RKO (cell line): Measurements from ENCODE around the gene CFAP119.

ENCODE experiments used
- DNase-seq: peaks from one replicate; pipeline ENCODE4 v3.0.0-alpha.2; 2016; ENCODE audit warnings: low spot score

CFAP119 gene

GRCh38 chr16:30782486-30783279 is 20.8 kb upstream of the CFAP119 start:
- no peak for DNase-seq

- DNase-seq, result no peak
Observed at GRCh38 chr16:30780549-30780948, 18.7 kb upstream of the CFAP119 start.

GRCh38 chr16:30780021-30780420 is 18.2 kb upstream of the CFAP119 start:
- no peak for DNase-seq

DNA sequence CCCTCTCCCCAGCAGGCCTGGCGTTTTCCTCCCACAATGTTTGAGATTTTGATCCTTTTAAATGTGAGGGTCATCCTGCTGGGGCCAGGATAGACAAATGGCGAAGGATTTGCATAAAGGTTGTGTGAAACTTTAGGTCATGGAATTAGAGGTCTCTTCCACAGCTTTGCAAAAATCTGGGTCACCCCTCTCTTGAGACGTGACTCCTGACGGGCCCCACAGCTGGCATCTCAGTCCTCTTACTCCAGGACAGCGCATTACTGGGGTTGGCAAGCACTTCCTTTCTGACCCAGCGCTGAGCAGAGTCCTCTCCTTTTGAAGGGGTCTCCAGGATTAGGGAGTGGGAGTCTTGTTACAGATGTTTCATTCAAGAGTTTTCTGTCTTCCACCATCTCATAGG is 17.7 kb upstream of the CFAP119 start:
- no peak for DNase-seq

- DNase-seq, result no peak
Observed at GRCh38 chr16:30778549-30779244, 16.8 kb upstream of the CFAP119 start.

DNA sequence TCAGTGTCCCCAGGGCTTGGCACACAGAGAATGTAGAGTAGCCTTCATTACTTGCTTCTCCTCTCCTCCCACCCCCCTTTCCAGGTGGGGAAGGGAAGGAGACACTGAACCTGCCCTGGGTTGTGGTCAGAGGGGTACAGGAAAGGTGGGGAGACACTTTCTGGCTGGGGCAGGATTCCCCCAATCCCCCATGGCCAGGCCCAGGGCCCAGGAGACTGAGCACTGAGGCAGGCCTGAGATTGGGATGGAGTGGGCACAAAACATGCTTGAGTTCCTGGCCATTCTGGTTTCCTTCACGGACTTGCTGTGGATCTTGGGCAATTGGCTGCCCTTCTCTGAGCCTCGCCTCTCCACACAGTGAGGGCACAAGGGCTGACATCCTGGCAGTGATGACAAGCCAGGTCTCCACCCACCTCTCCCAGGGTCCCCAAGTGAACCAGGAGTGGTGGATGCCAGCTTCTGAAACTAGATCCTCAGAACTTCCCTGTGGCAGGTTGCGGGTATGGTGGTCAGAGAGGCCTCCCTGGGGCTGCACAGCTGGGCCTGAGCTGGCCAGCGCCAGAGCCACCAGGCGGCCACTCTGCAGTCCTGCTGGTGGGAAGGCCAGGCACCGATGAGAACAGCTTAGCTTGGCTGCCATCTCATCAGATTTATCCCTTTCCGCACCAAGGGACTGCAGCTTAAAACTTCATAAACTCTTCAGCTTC is 15.9 kb upstream of the CFAP119 start:
- DNase-seq, result no peak

- peak; percentile 93 for DNase-seq
Observed at GRCh38 chr16:30775392-30776188, 13.7 kb upstream of the CFAP119 start.

DNA sequence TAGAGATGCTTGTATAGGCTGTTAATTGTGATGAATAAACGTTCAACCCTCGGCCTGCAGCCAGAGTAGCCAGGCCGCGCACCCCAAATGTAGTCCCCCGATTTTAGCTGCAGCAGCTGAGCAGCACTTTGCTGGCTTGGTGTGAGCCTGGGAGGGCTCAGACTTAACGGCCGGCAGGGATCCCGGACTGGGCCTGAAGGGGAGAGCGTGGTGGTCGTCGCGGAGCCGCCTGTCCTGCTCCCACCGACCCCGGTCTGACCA is 13.2 kb upstream of the CFAP119 start:
- no peak for DNase-seq

- no peak for DNase-seq
Observed at GRCh38 chr16:30774367-30775130, 12.7 kb upstream of the CFAP119 start.

GRCh38 chr16:30773826-30774225 is 12.0 kb upstream of the CFAP119 start:
- no peak for DNase-seq

GRCh38 chr16:30771726-30772125 is 9.9 kb upstream of the CFAP119 start:
- peak; percentile 47 for DNase-seq

- no peak for DNase-seq
Observed at GRCh38 chr16:30769379-30770089, 7.7 kb upstream of the CFAP119 start.

- no peak for DNase-seq
Observed at GRCh38 chr16:30768583-30769181, 6.8 kb upstream of the CFAP119 start.

GRCh38 chr16:30767767-30768465 is 6.1 kb upstream of the CFAP119 start:
- no peak for DNase-seq

GRCh38 chr16:30766933-30767284 is 5.0 kb upstream of the CFAP119 start:
- no peak for DNase-seq

DNA sequence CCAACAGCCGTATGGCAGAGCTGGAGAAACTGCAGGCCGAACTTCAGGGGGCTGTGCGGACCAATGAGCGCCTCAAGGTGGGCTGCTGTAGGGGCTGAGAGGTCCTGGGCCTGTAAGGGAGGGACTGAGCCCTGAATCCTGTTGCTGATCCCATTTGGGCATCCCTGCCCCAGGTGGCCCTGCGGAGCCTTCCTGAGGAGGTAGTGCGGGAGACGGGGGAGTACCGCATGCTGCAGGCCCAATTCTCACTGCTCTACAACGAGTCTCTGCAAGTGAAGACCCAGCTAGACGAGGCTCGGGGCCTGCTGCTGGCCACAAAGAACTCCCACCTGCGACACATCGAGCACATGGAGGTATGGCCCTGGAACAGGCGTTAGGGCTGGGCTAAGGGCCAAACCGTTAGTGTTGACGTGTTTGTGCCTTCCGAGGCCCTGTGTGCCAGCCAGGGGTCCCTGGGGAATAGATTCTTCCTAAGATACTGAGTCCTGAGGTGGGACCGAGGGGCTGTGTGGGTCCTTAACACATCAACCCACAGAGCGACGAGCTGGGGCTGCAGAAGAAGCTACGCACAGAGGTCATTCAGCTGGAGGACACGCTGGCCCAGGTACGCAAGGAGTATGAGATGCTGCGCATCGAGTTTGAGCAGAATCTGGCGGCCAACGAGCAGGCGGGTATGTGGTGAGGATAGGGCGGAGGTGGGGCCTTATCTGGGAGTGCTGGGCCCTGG is 4.5 kb upstream of the CFAP119 start:
- no peak for DNase-seq

- no peak for DNase-seq
Observed at GRCh38 chr16:30764816-30765465, 3.1 kb upstream of the CFAP119 start.

- no peak for DNase-seq
Observed at GRCh38 chr16:30764086-30764485, 2.2 kb upstream of the CFAP119 start.
